ENCODE measurements around the gene OPHN1.

Gene OPHN1

GRCh38 chrX:68433155-68433980, at the start of gene OPHN1:
Gene OPHN1 (minus strand): TSS chrX:68433495. CDS start chrX:68433020, 475 bp downstream.
- ATAC-seq (ENCODE audit: low read depth), result no peak
- Mint-ChIP-seq H3K27me3 (peaks cover 18% of the 10 kb centered on the region), H3K4me3 (peak within 1 kb of the TSS; percentile 75), H3K27ac (no peak within 1 kb of the TSS), H3K9me3 (no peaks in the 10 kb centered on the region), H3K36me3 (no peaks in the 10 kb centered on the region), H3K4me1 (peaks cover 8% of the 10 kb centered on the region)
- DNase-seq (ENCODE audit: low spot score in 2 of 2), result no peak

- H3K36me3 Mint-ChIP-seq, result no peaks in the 10 kb centered on the region
- no peaks in the 10 kb centered on the region for H3K9me3 Mint-ChIP-seq
- H3K4me3 Mint-ChIP-seq, result no peak overlapping the region
- no peak for ATAC-seq (ENCODE audit: low read depth)
- no peaks in the 10 kb centered on the region for H3K27me3 Mint-ChIP-seq
- H3K4me1 Mint-ChIP-seq, result no peaks in the 10 kb centered on the region
- DNase-seq (ENCODE audit: low spot score in 2 of 2), result no peak
- no peak overlapping the region for H3K27ac Mint-ChIP-seq
Observed at GRCh38 chrX:68480969-68481368, 47.7 kb upstream of the OPHN1 start.

GRCh38 chrX:68464796-68465195, 31.5 kb upstream of the OPHN1 start:
- H3K27me3 Mint-ChIP-seq, result no peaks in the 10 kb centered on the region

GRCh38 chrX:68463880-68464279, 30.6 kb upstream of the OPHN1 start:
- Mint-ChIP-seq H3K27me3 (no peaks in the 10 kb centered on the region), H3K27ac (no peak overlapping the region), H3K9me3 (no peaks in the 10 kb centered on the region), H3K4me1 (no peaks in the 10 kb centered on the region), H3K36me3 (no peaks in the 10 kb centered on the region), H3K4me3 (no peak overlapping the region)
- no peak for ATAC-seq (ENCODE audit: low read depth)
- DNase-seq (ENCODE audit: low spot score in 2 of 2), result no peak

More at GRCh38 chrX:68464796-68465195, 31.5 kb upstream of the OPHN1 start:
- DNase-seq (ENCODE audit: low spot score in 2 of 2) (no peak), ATAC-seq (ENCODE audit: low read depth) (no peak)
- Mint-ChIP-seq H3K4me3 (no peak overlapping the region), H3K36me3 (no peaks in the 10 kb centered on the region), H3K27ac (no peak overlapping the region), H3K4me1 (no peaks in the 10 kb centered on the region), H3K9me3 (no peaks in the 10 kb centered on the region)

- H3K27ac Mint-ChIP-seq, result no peak overlapping the region
- no peaks in the 10 kb centered on the region for H3K9me3 Mint-ChIP-seq
- ATAC-seq (ENCODE audit: low read depth) (peak; percentile 37), DNase-seq (ENCODE audit: low spot score in 2 of 2) (peak; percentile 0 to 12)
- no peak overlapping the region for H3K4me3 Mint-ChIP-seq
- H3K36me3 Mint-ChIP-seq, result no peaks in the 10 kb centered on the region
- no peaks in the 10 kb centered on the region for H3K4me1 Mint-ChIP-seq
- no peaks in the 10 kb centered on the region for H3K27me3 Mint-ChIP-seq
Observed at GRCh38 chrX:68462653-68463052, 29.4 kb upstream of the OPHN1 start.

- no peaks in the 10 kb centered on the region for H3K9me3 Mint-ChIP-seq
- H3K27ac Mint-ChIP-seq, result no peak overlapping the region
- no peak for ATAC-seq (ENCODE audit: low read depth)
- no peaks in the 10 kb centered on the region for H3K36me3 Mint-ChIP-seq
- H3K4me3 Mint-ChIP-seq, result no peak overlapping the region
- no peaks in the 10 kb centered on the region for H3K27me3 Mint-ChIP-seq
- DNase-seq (ENCODE audit: low spot score in 2 of 2), result no peak
- no peaks in the 10 kb centered on the region for H3K4me1 Mint-ChIP-seq
Observed at GRCh38 chrX:68462197-68462596, 28.9 kb upstream of the OPHN1 start.

- H3K4me1 Mint-ChIP-seq, result no peaks in the 10 kb centered on the region
- no peaks in the 10 kb centered on the region for H3K36me3 Mint-ChIP-seq
- no peak overlapping the region for H3K4me3 Mint-ChIP-seq
- H3K9me3 Mint-ChIP-seq, result no peaks in the 10 kb centered on the region
- no peak for ATAC-seq (ENCODE audit: low read depth)
- H3K27ac Mint-ChIP-seq, result no peak overlapping the region
- DNase-seq (ENCODE audit: low spot score in 2 of 2), result no peak
- no peaks in the 10 kb centered on the region for H3K27me3 Mint-ChIP-seq
Observed at GRCh38 chrX:68461576-68461975, 28.3 kb upstream of the OPHN1 start.

GRCh38 chrX:68461093-68461492, 27.8 kb upstream of the OPHN1 start:
- no peaks in the 10 kb centered on the region for H3K4me1 Mint-ChIP-seq
- H3K27ac Mint-ChIP-seq, result no peak overlapping the region
- ATAC-seq (ENCODE audit: low read depth), result no peak
- no peak overlapping the region for H3K4me3 Mint-ChIP-seq
- no peaks in the 10 kb centered on the region for H3K27me3 Mint-ChIP-seq
- no peak for DNase-seq (ENCODE audit: low spot score in 2 of 2)
- no peaks in the 10 kb centered on the region for H3K36me3 Mint-ChIP-seq
- no peaks in the 10 kb centered on the region for H3K9me3 Mint-ChIP-seq

GRCh38 chrX:68455151-68455510, 21.8 kb upstream of the OPHN1 start:
- H3K27me3 Mint-ChIP-seq, result no peaks in the 10 kb centered on the region
- H3K9me3 Mint-ChIP-seq, result no peaks in the 10 kb centered on the region
- DNase-seq (ENCODE audit: low spot score in 2 of 2), result no peak

GRCh38 chrX:68454476-68455150, 21.3 kb upstream of the OPHN1 start:
- ATAC-seq (ENCODE audit: low read depth) (no peak), DNase-seq (ENCODE audit: low spot score in 2 of 2) (no peak)
- Mint-ChIP-seq H3K4me1 (no peaks in the 10 kb centered on the region), H3K27ac (no peak overlapping the region), H3K4me3 (no peak overlapping the region), H3K27me3 (no peaks in the 10 kb centered on the region), H3K9me3 (no peaks in the 10 kb centered on the region), H3K36me3 (no peaks in the 10 kb centered on the region)

More at GRCh38 chrX:68455151-68455510, 21.8 kb upstream of the OPHN1 start:
- H3K4me3 Mint-ChIP-seq, result no peak overlapping the region
- no peak overlapping the region for H3K27ac Mint-ChIP-seq
- no peak for ATAC-seq (ENCODE audit: low read depth)
- no peaks in the 10 kb centered on the region for H3K4me1 Mint-ChIP-seq
- H3K36me3 Mint-ChIP-seq, result no peaks in the 10 kb centered on the region

- no peak for ATAC-seq (ENCODE audit: low read depth)
- H3K36me3 Mint-ChIP-seq, result no peaks in the 10 kb centered on the region
- H3K9me3 Mint-ChIP-seq, result no peaks in the 10 kb centered on the region
- DNase-seq (ENCODE audit: low spot score in 2 of 2), result no peak
- H3K4me1 Mint-ChIP-seq, result no peaks in the 10 kb centered on the region
- H3K27ac Mint-ChIP-seq, result no peak overlapping the region
- peaks cover 2% of the 10 kb centered on the region for H3K27me3 Mint-ChIP-seq
- H3K4me3 Mint-ChIP-seq, result no peak overlapping the region
Observed at GRCh38 chrX:68451720-68452119, 18.4 kb upstream of the OPHN1 start.

- ATAC-seq (ENCODE audit: low read depth) (no peak), DNase-seq (ENCODE audit: low spot score in 2 of 2) (no peak)
- Mint-ChIP-seq H3K27me3 (no peaks in the 10 kb centered on the region), H3K36me3 (no peaks in the 10 kb centered on the region), H3K4me3 (no peak overlapping the region), H3K27ac (no peak overlapping the region), H3K9me3 (no peaks in the 10 kb centered on the region), H3K4me1 (no peaks in the 10 kb centered on the region)
Observed at GRCh38 chrX:68443155-68443868, 10.0 kb upstream of the OPHN1 start.

GRCh38 chrX:68440940-68441339, 7.6 kb upstream of the OPHN1 start:
- no peaks in the 10 kb centered on the region for H3K9me3 Mint-ChIP-seq
- DNase-seq (ENCODE audit: low spot score in 2 of 2), result no peak
- ATAC-seq (ENCODE audit: low read depth), result no peak
- no peaks in the 10 kb centered on the region for H3K27me3 Mint-ChIP-seq
- no peak overlapping the region for H3K27ac Mint-ChIP-seq
- no peaks in the 10 kb centered on the region for H3K4me1 Mint-ChIP-seq
- no peak overlapping the region for H3K4me3 Mint-ChIP-seq
- H3K36me3 Mint-ChIP-seq, result no peaks in the 10 kb centered on the region

GRCh38 chrX:68440442-68440841, 7.1 kb upstream of the OPHN1 start:
- Mint-ChIP-seq H3K27me3 (no peaks in the 10 kb centered on the region), H3K9me3 (no peaks in the 10 kb centered on the region), H3K27ac (no peak overlapping the region), H3K36me3 (no peaks in the 10 kb centered on the region), H3K4me3 (no peak overlapping the region), H3K4me1 (no peaks in the 10 kb centered on the region)
- ATAC-seq (ENCODE audit: low read depth), result no peak
- no peak for DNase-seq (ENCODE audit: low spot score in 2 of 2)
